NCI-H526 treated with DMSO at 0.1 percent for 48 hours (cell line): ENCODE data around the gene CCDC167.
"Not testable (repeated sequence)": the region's sequence is repeated elsewhere in the genome, so short reads cannot be mapped to it uniquely, and the experiment has no call there.

ENCODE experiments used
- DNase-seq: peaks from one replicate; lab custom pipeline; 2025; lab: John Stamatoyannopoulos, UW

Gene CCDC167

DNA sequence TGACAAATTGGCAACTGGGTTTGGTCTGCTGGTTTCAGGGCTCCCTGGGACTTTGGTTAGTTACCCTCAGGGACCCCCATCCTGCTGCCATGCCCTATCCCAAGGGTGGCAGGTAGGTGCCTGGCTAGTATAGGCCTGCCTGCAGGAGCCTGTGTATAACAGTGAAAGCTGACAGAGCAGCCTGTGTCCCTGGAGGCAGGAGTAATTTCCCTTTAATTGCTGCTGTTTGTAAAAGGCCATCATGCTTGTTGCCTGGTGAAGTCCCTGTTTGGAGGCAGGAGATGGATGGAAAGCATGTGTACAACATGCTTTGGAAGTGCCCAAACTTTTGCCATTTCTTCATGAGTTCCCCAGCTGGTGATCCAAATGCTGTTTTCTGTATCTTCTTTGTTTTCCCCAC is 36.6 kb downstream of the CCDC167 start:
- no peak for DNase-seq

DNA sequence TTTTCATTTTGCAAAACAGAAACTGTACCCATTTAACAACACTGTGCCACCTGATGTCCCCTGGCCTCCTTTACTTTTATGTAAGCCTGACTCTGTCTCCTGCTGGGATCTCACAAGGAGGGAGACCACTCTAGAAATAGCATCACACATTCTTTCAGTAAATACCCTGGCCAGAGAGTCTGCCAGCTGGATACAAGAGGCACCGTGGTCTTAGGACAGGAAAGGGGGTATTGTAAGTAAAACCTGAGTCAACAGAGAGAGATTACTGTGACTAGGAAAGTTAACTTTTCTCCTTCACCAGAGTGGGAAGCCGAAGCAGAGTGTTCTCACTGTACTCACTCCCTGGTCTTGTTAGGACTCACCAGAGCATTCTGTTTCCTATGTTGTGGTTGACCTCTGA is 38.9 kb downstream of the CCDC167 start:
- no peak for DNase-seq

DNA sequence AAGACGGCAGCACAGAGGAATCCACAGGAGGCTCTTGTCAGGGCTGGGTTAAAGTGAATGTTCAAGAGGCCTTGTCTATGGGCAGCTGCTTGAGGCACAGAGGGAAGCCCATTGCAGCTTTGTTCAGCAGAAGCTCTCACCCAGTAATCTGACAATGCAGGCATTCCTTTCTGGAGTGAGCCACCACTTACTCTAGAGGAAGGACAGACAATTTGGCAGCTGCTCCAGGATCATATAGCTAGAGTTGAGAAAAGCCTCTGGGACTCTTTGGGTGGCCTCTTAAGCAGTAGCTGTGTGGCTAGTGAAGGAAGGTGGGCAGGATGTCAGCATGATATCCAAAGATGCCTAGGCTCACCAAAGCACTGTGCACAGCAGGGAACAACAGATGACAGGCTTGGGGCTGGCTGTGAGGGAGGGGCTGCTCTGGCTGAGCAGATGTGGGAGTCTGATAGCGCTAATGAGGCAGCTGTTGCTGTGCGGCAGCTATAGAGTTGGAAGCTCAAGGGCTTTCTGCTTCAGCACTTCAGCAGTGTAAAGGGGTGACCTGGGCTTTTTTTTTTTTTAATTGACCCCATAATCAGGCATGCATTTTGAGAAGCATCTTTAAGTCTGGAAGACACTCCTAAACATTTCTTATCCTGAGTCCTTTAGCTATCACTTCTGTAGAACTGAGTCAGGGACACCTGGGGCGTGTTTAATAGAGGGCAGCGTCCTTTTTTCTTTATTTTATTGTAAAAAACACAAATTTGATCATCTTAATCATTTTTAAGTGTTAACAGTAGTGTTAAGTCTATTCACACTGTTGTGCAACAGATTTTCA is 39.5 kb downstream of the CCDC167 start:
- DNase-seq = no peak

DNA sequence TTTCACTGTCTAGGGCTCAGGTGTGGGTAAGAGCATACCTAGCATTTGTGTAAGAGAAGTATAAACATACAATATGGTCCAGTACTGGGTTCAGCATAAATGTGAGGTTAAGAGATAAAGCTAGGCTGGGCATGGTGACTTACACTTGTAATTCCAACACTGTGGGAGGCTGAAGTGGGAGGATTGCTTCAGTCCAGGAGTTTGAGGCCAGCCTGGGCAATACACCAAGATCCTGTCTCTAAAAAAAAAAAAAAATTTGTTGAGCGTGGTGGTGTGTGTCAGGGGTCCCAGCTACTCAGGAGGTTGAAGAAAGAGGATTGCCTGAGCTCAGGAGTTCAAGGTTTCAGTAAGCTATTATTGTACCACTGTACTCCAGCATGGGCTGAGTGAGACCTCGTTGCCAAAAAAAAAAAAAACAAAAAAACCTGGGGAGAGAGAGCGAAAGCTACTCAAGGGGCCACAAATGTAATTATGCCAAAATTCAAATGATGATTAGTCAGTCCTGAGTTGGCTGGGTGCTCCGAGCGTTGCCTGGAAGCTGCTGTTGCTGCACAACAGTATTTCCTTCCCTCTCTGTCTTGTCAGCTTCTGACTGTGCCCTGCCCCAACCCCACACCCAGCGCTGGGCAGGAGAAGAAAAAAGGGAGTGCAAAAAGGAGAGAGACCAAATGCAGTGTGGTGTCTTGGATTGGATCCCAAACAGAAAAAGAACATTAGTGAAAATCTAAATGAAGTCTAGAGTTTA is 42.7 kb downstream of the CCDC167 start:
- no peak for DNase-seq

DNA sequence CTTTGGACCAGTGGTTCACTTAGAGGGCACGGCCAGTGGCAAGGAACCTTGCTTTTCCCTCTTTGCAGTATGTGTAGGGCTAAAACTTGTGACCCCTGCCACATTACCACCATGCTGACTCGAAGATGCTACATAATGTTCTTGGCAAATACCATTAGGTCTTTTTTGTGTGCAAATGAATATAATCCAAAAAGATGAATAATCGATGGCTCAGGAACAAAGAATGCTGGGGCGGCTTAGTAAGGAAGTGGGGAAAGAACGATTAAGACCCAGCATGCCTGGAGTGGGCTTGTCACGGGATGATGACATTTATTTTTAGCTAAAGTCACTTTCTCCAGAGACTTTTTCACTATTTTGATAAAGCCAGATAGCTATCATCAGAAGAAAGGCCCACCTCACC is 43.6 kb downstream of the CCDC167 start:
- DNase-seq = no peak

DNA sequence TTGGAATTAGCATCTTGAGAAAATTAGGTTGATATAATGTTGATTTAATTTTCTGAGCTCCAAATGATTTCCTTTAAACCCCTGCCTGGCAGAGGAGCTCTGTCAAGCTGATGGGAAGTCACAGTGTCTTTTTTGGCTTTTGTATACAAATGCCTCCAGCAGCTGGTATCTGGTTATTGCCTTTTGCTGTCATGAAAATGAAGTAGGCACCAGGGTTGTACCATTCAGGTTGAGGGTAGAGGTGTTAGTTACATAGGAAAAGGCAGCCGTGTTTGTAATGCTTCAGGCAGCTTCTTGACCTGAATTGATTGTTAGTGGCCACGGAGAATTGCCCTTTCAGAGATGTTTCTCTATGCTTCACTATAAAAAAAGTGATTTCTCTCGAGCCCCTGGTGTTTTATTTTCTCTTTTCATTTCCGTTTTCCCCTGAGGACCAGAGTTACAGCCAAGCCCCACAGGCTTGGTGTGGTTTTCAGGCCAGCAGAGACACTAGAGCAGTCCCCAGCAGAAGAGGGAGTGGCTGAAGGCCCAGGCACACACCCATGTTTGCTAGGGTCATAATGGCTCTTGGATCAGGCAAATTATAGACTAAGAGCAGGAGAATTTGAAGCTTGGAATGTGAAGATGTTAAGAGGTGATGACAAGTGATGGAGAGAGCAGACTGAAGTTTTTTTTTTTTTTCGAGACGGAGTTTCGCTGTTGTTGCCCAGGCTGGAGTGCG is 45.1 kb downstream of the CCDC167 start:
- no peak for DNase-seq

DNA sequence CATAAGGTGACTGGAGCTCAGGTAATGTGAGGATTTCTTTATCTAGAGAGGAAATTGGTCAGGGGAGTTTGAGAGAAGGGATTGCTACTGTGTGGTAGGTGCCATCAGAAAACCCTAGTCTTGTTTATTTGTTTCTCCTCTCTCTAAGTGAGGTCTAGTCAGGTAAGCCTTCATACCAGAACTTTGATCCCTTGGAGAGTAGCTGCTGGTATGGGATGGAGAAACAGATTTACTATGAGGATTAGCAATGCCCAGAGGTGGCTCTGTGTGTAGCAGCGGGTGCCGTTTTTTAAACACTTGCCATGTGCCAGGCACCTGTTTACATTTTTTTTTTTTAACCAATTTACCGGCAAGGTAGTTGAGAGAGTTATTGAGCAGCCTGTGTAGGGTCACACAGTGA is 47.2 kb downstream of the CCDC167 start:
- no peak for DNase-seq

DNA sequence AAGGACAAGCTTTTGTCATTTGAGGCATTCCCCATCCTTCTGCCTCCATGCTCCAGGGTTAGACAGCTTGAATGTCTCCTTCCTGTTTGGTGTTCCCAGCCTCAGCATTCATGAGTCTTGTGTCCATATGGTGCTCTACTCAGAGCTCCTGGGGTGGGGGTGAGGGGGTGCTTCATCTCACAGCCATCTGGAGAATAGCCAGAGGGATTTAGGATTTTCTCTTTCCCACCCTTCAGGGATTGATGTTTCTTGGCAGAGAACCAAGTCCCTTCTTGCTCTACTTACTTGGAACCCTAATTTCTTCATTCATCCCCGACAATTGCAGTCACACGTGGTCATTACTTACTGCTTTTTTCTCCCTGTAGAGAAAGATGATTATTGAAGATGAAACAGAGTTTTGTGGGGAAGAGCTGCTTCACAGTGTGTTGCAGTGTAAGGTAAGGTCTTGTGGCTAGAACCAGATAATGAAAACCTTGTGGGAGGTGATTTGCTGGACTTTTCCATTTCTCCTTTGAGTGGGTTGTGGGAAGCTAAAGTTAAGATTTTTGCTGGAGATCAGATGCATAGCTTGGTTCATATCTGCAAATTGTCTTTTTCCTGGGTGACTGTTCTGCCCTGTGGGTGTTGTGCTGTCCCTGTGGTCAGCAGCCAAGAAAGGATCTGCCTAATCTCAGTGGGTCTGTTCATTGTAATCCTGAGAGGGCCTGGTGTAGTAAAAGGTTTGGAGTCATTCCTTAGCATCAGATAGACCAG is 48.1 kb downstream of the CCDC167 start:
- no peak for DNase-seq

DNA sequence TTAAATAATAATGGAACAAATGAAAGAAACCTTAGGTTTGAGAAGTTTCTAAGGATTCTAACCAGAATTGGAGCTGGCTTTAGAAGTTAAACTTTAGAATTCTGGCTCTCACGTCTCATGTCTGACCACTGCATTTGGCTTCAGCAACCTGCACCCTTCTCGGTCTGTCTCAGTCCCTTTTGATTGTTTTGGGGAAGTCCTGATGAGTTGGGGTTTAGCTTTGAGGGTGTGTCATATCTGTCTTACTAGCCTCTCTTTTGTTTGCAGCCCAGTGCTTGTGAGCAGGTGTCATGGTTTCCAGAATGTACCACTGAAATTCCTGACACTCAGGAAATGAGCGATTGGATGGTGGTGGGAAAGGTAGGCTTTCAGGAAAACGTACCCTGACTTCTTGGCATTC is 49.7 kb downstream of the CCDC167 start:
- DNase-seq = no peak

DNA sequence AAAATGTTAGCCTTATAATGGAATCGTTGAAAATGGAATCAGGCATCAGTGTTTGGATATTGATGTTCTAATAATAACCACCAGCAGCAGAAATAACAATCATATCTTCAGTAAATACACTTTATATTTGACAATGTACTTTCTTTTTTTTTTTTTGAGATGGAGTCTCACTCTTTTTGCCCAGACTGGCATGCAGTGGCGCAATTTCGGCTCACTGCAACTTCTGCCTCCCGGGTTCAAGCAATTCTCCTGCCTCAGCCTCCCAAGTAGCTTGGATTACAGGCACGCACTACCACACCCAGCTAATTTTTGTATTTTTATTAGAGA is 56.5 kb downstream of the CCDC167 start:
- DNase-seq = not testable (repeated sequence)

DNA sequence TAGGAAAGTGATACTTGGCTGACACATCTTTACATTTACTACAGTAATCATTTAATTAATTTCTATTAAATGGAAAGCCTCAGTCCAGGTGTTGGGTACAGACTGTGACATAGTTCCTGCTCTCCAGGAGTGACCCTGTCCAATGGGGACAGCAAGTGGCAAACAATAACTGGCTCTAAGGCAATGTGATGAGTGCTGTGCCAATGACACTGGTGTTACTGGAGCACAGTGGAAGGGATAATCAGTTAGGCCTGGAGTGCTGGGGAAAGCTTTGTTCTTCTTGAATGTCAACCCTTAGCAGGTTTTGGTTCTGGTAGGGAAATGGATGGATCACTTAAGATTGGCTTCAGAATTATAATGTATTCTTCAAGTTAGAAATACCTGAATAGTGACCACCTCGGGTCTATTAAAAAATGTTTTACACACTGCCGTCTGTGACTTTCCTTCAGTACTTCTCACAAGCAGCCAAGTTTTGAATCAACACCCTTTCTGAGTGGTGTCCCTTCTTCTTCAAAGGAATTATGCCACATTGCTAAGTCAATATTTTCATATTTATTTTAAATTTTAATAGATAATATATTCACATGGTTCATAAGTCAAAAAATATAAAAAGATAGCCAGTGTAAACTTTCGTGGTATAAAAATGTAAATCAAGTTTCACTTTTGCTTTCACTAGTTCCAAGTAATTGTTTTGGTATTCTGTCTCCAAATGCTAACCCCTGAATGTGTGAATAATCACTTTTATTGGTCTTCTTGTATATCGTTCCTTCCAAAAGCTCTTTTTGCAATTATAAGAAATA is 57.1 kb downstream of the CCDC167 start:
- no peak for DNase-seq

DNA sequence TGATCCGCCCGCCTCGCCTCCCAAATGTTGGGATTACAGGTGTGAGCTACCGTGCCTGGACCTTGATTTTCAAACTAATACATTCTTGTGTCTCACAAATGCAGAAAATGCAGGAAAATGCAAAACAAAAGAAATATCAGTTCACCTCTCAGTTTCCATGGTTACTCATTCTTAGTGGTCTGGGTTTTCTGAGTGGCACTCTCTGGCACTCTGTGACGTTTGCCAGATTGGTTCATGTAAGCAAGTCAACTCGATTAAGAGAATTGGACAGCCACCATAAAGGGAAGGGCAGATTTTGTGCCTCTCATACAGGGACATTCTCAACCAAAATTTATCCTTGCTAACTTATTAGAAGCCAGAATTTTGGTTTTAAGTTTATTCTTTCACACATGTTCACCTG is 58.0 kb downstream of the CCDC167 start:
- DNase-seq = no peak

DNA sequence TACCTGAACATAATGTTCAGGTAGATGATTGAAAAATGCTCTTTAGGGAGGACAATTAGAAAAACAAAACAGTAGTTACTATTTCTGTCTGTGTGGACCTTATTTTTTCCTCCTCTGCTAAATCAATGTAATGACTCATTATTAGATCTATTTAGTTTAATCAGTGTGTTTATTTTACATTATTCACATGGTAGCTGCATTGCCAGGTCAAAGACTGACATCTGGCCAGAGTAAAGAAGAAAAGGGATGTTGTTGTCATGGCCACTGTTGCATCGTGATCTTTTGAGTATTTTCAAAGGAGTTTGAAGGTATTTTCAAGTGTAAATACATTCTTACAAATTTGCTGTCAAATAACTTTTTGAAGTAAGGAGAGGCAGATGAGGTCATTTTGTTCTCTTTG is 60.8 kb downstream of the CCDC167 start:
- DNase-seq = no peak

DNA sequence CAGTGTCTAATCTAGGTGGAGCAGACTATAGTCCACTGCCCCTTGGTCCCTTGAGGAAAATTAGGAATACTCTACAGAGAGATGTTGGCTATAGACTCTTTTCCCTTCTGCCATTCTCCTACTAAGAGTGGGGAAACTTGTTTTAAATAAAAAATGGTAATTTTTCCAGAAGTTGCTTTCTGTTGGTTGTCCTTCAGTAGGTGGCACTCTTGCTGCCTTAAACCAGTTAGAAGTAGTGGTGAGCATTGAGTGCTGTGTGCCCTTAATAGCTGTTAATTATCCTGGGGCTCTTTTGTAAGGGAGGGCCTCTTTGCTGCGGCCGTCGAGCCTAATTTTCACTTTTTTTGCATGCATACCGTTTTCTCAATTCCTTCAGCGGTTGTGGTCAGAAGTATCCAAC is 63.9 kb downstream of the CCDC167 start:
- DNase-seq = no peak

DNA sequence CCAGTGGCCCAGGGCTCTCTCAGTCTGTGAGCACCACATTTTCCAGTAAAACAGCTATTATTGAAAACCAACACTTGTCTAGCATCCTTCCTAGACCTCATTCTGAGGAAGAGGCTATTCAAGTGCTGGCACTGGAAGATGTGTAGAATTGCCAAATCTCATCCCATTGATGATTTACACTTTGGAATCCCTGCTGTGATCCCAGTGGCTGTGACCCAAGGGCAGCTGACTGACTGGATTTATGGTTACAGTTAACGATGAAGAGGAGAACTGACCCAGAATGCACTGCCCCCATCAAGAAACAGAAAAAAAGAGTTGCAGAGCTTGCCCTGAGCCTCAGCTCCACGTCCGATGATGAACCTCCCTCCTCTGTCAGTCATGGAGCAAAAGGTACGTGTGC is 64.3 kb downstream of the CCDC167 start:
- no peak for DNase-seq

DNA sequence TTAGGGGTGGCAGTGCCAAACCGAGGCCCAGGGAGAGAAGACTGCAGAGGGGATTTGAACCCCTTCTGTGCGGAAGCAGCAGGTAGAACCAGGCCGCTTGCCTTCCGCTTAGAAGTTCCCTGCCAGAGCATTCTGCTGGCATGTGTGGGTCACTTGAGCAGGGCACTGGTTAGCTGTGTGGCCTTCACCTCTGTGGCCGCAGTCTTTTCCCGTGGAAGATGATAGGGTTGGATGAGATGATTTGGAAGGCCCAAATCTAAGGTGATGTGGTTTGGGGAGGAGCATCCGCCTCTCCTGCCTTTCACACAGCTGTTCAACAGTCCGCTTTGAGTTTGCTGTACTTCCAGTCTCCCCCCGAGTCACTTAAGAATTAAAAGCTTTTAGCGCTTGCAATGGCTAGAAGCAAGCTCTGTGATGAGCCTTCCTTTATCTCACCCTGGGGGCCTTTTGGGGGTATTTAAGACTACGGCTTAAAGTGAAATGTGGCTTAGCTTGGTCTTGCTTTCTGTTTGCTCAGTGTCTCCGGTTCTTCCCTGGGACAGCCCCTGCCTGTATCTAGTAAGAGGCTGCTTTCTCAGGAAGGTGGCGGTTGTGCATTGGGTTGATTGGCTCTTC is 65.9 kb downstream of the CCDC167 start:
- no peak for DNase-seq
